ENCODE results near the gene GJC1. TPM values are rescaled to one million over a fixed set of nuclear protein-coding genes. Genes with fewer than 3 reads are reported as not detected.

The GJC1 gene
- total RNA-seq, 1 experiment from 2014 or later: 31.6 TPM

DNA sequence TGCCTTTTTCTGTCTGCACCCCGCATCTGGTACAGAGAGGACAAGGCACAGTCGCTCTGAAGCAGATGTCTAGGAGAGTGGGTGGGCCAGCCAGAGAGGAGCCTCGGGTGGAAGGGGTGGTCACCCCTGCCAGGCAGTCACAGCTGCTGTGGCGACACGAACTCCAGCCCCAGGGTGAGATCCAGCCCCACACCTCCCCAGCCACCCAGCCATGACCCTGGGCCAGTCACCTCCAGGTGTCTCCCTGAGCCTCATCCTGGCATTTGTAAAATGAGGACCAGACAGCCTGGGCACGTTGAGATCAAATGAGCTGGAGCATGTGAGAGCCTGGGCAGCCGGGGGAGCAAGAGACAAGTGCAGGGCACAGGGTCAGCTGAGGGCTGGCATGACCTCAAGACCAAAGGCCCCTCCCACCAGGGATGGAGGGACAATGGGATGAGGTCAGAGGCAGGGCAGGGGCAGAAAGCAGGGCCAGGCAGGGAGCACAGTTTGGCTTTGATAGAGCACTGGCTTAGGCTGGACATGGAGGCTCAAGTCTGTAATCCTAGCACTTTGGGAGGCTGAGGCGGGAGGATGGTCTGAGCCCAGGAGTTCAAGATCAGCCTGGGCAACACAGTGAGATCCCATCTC is 63.6 kb downstream of the GJC1 start:
- ChIA-PET CTCF (interaction anchor here (0.5 kb wide), 1 partner anchor 1426 kb away, joined by 6 read pairs; the partner anchor contains the start of gene KANSL1), POLR2A (ENCODE audit: low non-redundant PET) (no interaction called here)
- Histone ChIP-seq H3K4me3 (ENCODE audit: low read depth, low read length, poor library complexity, severe bottlenecking) (no peak overlapping the region), H3K4me1 (ENCODE audit: insufficient read depth, low read length, poor library complexity, severe bottlenecking) (no peaks in the 10 kb centered on the region), H3K36me3 (ENCODE audit: insufficient read depth, low read length, poor library complexity, severe bottlenecking) (no peaks in the 10 kb centered on the region), H3K9me3 (ENCODE audit: low read depth, low read length, poor library complexity, severe bottlenecking) (no peaks in the 10 kb centered on the region), H3K27me3 (replicated peaks; ENCODE audit: insufficient read depth, low read depth, low read length, poor library complexity) (no peaks in the 10 kb centered on the region), H3K27ac (ENCODE audit: low read depth, low read length, poor library complexity, severe bottlenecking) (no peak overlapping the region)
- no peak for DNase-seq (ENCODE audit: low spot score)
- TF ChIP-seq, protein P1, sequence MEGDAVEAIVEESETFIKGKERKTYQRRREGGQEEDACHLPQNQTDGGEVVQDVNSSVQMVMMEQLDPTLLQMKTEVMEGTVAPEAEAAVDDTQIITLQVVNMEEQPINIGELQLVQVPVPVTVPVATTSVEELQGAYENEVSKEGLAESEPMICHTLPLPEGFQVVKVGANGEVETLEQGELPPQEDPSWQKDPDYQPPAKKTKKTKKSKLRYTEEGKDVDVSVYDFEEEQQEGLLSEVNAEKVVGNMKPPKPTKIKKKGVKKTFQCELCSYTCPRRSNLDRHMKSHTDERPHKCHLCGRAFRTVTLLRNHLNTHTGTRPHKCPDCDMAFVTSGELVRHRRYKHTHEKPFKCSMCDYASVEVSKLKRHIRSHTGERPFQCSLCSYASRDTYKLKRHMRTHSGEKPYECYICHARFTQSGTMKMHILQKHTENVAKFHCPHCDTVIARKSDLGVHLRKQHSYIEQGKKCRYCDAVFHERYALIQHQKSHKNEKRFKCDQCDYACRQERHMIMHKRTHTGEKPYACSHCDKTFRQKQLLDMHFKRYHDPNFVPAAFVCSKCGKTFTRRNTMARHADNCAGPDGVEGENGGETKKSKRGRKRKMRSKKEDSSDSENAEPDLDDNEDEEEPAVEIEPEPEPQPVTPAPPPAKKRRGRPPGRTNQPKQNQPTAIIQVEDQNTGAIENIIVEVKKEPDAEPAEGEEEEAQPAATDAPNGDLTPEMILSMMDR (conservative IDR thresholded peaks at IDR 0.05; ENCODE audit: low read depth, low read length): no peak
- no peak for TF ChIP-seq EZH2 (IDR thresholded peaks at IDR 0.05; ENCODE audit: borderline replicate concordance, low read depth, low read length, poor library complexity, severe bottlenecking)
- intact Hi-C loops (cut with micrococcal nuclease; ENCODE audit: unreplicated experiment): no loop called here
- BruUV-seq (replicated peaks): no TSS peak

DNA sequence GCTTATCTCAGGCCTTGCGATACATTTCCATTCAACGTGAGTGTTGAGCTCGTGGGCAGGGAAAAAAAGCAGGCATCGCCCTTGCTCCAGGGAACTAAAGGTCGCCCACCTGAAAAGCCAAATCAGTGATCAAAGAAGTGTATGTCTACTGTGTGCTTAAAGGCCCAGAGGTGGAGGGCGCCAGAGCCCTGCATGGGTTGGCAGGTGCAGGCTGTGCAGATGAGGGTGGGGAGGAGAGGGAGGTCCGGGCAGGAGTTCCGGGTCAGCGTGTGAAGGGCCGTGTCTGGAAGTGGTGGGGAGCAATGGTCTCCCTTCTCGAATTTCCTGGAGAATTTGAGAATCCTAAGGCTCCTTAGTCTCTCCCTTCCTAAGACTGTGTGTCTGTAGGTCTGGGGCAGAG is 64.1 kb downstream of the GJC1 start:
- Histone ChIP-seq H3K27ac (ENCODE audit: low read depth, low read length, poor library complexity, severe bottlenecking) (no peak overlapping the region), H3K9me3 (ENCODE audit: low read depth, low read length, poor library complexity, severe bottlenecking) (no peaks in the 10 kb centered on the region), H3K36me3 (ENCODE audit: insufficient read depth, low read length, poor library complexity, severe bottlenecking) (no peaks in the 10 kb centered on the region), H3K4me3 (ENCODE audit: low read depth, low read length, poor library complexity, severe bottlenecking) (no peak overlapping the region), H3K27me3 (replicated peaks; ENCODE audit: insufficient read depth, low read depth, low read length, poor library complexity) (no peaks in the 10 kb centered on the region), H3K4me1 (ENCODE audit: insufficient read depth, low read length, poor library complexity, severe bottlenecking) (no peaks in the 10 kb centered on the region)
- intact Hi-C loops (cut with micrococcal nuclease; ENCODE audit: unreplicated experiment): no loop called here
- no TSS peak for BruUV-seq (replicated peaks)
- POLR2A ChIA-PET (ENCODE audit: low non-redundant PET): no interaction called here
- no peak for TF ChIP-seq EZH2 (IDR thresholded peaks at IDR 0.05; ENCODE audit: borderline replicate concordance, low read depth, low read length, poor library complexity, severe bottlenecking)
- TF ChIP-seq, protein P1 (conservative IDR thresholded peaks at IDR 0.05; ENCODE audit: low read depth, low read length): no peak
- CTCF ChIA-PET: no interaction called here
- DNase-seq (ENCODE audit: low spot score): no peak

DNA sequence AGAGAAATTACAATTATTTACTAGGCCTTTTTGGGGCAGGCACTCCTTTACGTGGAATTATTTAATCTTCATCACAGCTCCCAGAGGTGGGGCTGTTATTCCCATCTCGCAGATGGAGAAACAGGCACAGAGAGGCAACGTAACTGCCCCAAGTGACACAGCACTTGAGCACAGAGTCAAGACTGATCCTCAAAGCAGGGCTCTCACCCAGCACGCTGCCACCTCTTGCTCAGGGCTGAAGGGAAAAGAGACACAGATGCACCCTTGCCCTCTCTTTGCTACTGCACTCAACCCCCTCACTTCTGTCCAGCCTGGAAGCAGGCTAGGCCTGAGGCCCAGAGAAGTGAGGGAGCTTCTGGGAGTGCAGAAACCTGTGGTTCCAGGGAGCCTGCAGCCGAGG is 66.9 kb downstream of the GJC1 start:
- CTCF ChIA-PET: interaction anchor here (0.6 kb wide), 2 partner anchors 9 to 245 kb away, joined by 4 read pairs; no protein-coding TSS in a partner anchor
- no peak overlapping the region for H3K4me3 ChIP-seq (ENCODE audit: low read depth, low read length, poor library complexity, severe bottlenecking)
- no peak for DNase-seq (ENCODE audit: low spot score)
- H3K36me3 ChIP-seq (ENCODE audit: insufficient read depth, low read length, poor library complexity, severe bottlenecking): no peaks in the 10 kb centered on the region
- no peaks in the 10 kb centered on the region for H3K27me3 ChIP-seq (replicated peaks; ENCODE audit: insufficient read depth, low read depth, low read length, poor library complexity)
- H3K4me1 ChIP-seq (ENCODE audit: insufficient read depth, low read length, poor library complexity, severe bottlenecking): no peaks in the 10 kb centered on the region
- H3K9me3 ChIP-seq (ENCODE audit: low read depth, low read length, poor library complexity, severe bottlenecking): no peaks in the 10 kb centered on the region
- TF ChIP-seq, protein P1 (conservative IDR thresholded peaks at IDR 0.05; ENCODE audit: low read depth, low read length): no peak
- TF ChIP-seq EZH2 (IDR thresholded peaks at IDR 0.05; ENCODE audit: borderline replicate concordance, low read depth, low read length, poor library complexity, severe bottlenecking): no peak
- POLR2A ChIA-PET (ENCODE audit: low non-redundant PET): no interaction called here
- intact Hi-C loops (cut with micrococcal nuclease; ENCODE audit: unreplicated experiment): no loop called here
- BruUV-seq (replicated peaks): no TSS peak
- no peak overlapping the region for H3K27ac ChIP-seq (ENCODE audit: low read depth, low read length, poor library complexity, severe bottlenecking)
